NCI-H2227 (cell line): ENCODE data around the gene PDS5B.
"Not testable (repeated sequence)": the region's sequence is repeated elsewhere in the genome, so short reads cannot be mapped to it uniquely, and the experiment has no call there.

Experiments
- DNase-seq: peaks from one replicate; lab custom pipeline; 2025; ENCODE audit not compliant: unreplicated experiment; lab: John Stamatoyannopoulos, UW

Gene PDS5B

GRCh38 chr13:32726374-32727037 lies 140.3 kb downstream of the PDS5B start:
- no peak for DNase-seq

- DNase-seq: no peak
These were observed 142.1 kb downstream of the PDS5B start for GRCh38 chr13:32728327-32728726.

- not testable (repeated sequence) for DNase-seq
These were observed 142.8 kb downstream of the PDS5B start for GRCh38 chr13:32729097-32729496.

- DNase-seq: no peak
These were observed 144.8 kb downstream of the PDS5B start for GRCh38 chr13:32731074-32731473.

- DNase-seq: no peak
These were observed 145.3 kb downstream of the PDS5B start for GRCh38 chr13:32731576-32731975.

- no peak for DNase-seq
These were observed 147.4 kb downstream of the PDS5B start for GRCh38 chr13:32733690-32734089.

- DNase-seq: no peak
These were observed 148.3 kb downstream of the PDS5B start for GRCh38 chr13:32734511-32734910.

- no peak for DNase-seq
These were observed 149.6 kb downstream of the PDS5B start for GRCh38 chr13:32735859-32736258.

GRCh38 chr13:32736648-32737047 lies 150.4 kb downstream of the PDS5B start:
- DNase-seq: no peak

GRCh38 chr13:32737111-32737571 lies 150.9 kb downstream of the PDS5B start:
- no peak for DNase-seq

GRCh38 chr13:32737679-32738078 lies 151.4 kb downstream of the PDS5B start:
- DNase-seq: no peak

- no peak for DNase-seq
These were observed 159.3 kb downstream of the PDS5B start for GRCh38 chr13:32745509-32745908.

GRCh38 chr13:32746474-32746873 lies 160.2 kb downstream of the PDS5B start:
- DNase-seq: no peak

GRCh38 chr13:32748305-32748704 lies 162.1 kb downstream of the PDS5B start:
- DNase-seq: no peak

- no peak for DNase-seq
These were observed 165.1 kb downstream of the PDS5B start for GRCh38 chr13:32751340-32751739.

GRCh38 chr13:32752311-32752710 lies 166.1 kb downstream of the PDS5B start:
- DNase-seq: no peak

GRCh38 chr13:32752997-32753606 lies 166.8 kb downstream of the PDS5B start:
- DNase-seq: no peak

GRCh38 chr13:32754179-32754578 lies 167.9 kb downstream of the PDS5B start:
- no peak for DNase-seq

- no peak for DNase-seq
These were observed 172.9 kb downstream of the PDS5B start for GRCh38 chr13:32759152-32759551.

- no peak for DNase-seq
These were observed 175.2 kb downstream of the PDS5B start for GRCh38 chr13:32761472-32761871.

GRCh38 chr13:32779119-32779518 lies 192.9 kb downstream of the PDS5B start:
- no peak for DNase-seq

GRCh38 chr13:32781906-32782305 lies 195.7 kb downstream of the PDS5B start:
- DNase-seq: no peak

- no peak for DNase-seq
These were observed 196.8 kb downstream of the PDS5B start for GRCh38 chr13:32783067-32783466.
